Hippocampal formation (tissue), 2 donors: ENCODE results near the gene KRT74.

Experiments
- DNase-seq, 2 donors: peaks; one replicate each; lab custom pipeline; 2025; lab: John Stamatoyannopoulos, UW

The KRT74 gene

GRCh38 chr12:52537101-52537500, 36.5 kb downstream of the KRT74 start:
- DNase-seq, result no peak

- DNase-seq, result no peak
Measured at GRCh38 chr12:52535574-52535973, 38.1 kb downstream of the KRT74 start.

GRCh38 chr12:52534482-52534881, 39.2 kb downstream of the KRT74 start:
- no peak for DNase-seq

- DNase-seq, result no peak
Measured at GRCh38 chr12:52533686-52534470, 39.8 kb downstream of the KRT74 start.

GRCh38 chr12:52532636-52533035, 41.0 kb downstream of the KRT74 start:
- no peak for DNase-seq

GRCh38 chr12:52531566-52532300, 41.9 kb downstream of the KRT74 start:
- no peak for DNase-seq

- DNase-seq, result no peak
Measured at GRCh38 chr12:52530905-52531304, 42.7 kb downstream of the KRT74 start.

- no peak for DNase-seq
Measured at GRCh38 chr12:52530366-52530765, 43.3 kb downstream of the KRT74 start.

GRCh38 chr12:52529846-52530245, 43.8 kb downstream of the KRT74 start:
- no peak for DNase-seq

GRCh38 chr12:52529417-52529816, 44.2 kb downstream of the KRT74 start:
- no peak for DNase-seq

GRCh38 chr12:52528641-52529143, 45.0 kb downstream of the KRT74 start:
- peak; percentile 35 to 68 for DNase-seq

- no peak for DNase-seq
Measured at GRCh38 chr12:52527121-52527800, 46.4 kb downstream of the KRT74 start.

- no peak for DNase-seq
Measured at GRCh38 chr12:52526511-52526951, 47.1 kb downstream of the KRT74 start.

- no peak for DNase-seq
Measured at GRCh38 chr12:52525661-52526499, 47.8 kb downstream of the KRT74 start.

- DNase-seq, result no peak
Measured at GRCh38 chr12:52524898-52525591, 48.6 kb downstream of the KRT74 start.

GRCh38 chr12:52524241-52524897, 49.3 kb downstream of the KRT74 start:
- no peak for DNase-seq

- DNase-seq, result no peak
Measured at GRCh38 chr12:52523824-52524223, 49.8 kb downstream of the KRT74 start.

- DNase-seq, result no peak
Measured at GRCh38 chr12:52522346-52523011, 51.2 kb downstream of the KRT74 start.

- DNase-seq, result no peak
Measured at GRCh38 chr12:52521568-52522266, 51.9 kb downstream of the KRT74 start.
